HFF-Myc (cell line): ENCODE results near the gene TMEM220.

Source experiments
- DNase-seq: peaks from one replicate; pipeline ENCODE4 v3.0.0-alpha.2; 2011; ENCODE audit warnings: low read depth; ENCODE audit errors: extremely low read depth
- H3K4me3 ChIP-seq: replicated peaks from 2 replicates; pipeline ENCODE4 v1.5.1; 2011; ENCODE audit warnings: low read depth, mild to moderate bottlenecking, control low read depth, low read length
- TF ChIP-seq, protein P1 (sequence below): IDR thresholded peaks from 2 replicates; pipeline ENCODE4 v1.5.1; 2012; ENCODE audit warnings: mild to moderate bottlenecking, low read depth, low read length, control low read depth; ENCODE audit errors: missing control alignments

Gene TMEM220

DNA sequence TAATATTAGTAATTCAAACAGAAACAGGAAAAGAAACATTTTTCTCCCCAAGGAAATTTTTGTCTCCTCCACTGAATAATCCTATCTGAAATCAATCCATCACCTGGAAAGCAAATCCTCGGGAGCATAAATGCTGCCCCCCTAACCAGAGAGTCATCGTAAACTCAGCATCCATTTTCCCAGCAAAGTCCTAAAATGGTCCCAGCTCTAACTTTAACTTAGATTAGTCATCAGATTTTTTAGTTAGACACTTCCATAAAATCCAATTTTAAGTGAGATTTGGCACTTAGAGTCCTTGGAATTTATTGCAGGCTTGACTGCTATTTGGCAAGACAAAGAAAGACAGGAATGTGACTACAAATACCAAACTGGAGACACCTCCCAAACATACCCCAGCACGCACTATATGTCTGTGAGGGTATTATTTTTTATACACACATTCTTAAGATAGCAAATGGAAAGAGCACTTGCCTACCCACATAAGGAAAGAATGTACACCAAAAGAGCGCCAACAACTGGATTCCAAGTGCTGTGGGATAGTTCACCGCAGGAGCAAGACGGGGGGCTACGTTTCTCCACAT, 47.9 kb downstream of the TMEM220 start:
- TF ChIP-seq, protein P1, sequence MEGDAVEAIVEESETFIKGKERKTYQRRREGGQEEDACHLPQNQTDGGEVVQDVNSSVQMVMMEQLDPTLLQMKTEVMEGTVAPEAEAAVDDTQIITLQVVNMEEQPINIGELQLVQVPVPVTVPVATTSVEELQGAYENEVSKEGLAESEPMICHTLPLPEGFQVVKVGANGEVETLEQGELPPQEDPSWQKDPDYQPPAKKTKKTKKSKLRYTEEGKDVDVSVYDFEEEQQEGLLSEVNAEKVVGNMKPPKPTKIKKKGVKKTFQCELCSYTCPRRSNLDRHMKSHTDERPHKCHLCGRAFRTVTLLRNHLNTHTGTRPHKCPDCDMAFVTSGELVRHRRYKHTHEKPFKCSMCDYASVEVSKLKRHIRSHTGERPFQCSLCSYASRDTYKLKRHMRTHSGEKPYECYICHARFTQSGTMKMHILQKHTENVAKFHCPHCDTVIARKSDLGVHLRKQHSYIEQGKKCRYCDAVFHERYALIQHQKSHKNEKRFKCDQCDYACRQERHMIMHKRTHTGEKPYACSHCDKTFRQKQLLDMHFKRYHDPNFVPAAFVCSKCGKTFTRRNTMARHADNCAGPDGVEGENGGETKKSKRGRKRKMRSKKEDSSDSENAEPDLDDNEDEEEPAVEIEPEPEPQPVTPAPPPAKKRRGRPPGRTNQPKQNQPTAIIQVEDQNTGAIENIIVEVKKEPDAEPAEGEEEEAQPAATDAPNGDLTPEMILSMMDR = no peak
- no peak for DNase-seq
- no peak overlapping the region for H3K4me3 ChIP-seq

DNA sequence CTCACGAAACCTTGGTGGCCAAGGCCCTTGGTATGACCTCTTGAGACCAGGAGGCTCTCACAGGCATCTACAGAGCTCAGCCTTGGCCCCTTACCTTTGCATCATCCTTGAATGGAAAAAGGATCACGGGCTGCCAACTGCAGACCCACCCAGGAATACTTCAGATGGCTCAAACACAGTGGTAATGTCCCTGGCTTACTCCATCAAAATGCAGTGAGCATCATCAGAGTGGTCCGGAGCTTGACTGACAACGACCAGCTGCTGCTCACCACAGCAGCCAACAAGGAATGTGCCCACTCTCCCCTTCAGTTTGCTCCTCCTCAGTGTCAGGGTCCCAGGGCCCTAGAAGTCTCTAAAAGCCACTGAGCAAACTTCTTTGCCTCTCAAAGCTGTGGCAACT, 55.1 kb downstream of the TMEM220 start:
- TF ChIP-seq, protein P1 = no peak
- DNase-seq = no peak
- H3K4me3 ChIP-seq = no peak overlapping the region

DNA sequence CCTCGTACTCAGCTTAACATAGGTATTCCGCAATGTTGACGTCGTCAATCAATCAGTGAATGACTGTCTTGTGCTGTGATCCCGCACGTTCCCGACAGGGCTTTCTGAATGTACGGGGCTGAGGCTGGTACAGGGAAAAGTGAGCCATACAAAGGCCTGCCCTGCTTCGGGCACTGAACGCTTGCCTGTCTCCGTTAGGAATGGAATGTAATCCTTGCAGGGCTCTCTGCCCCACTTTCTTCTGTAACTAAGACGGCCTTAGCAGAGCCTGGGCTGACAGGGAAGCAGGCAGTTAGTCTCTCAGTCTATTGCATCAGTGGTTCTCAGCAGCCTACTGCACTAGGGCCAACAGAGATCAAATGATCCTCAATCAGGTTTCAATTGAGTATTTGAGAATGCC, 56.5 kb downstream of the TMEM220 start:
- TF ChIP-seq, protein P1 = no peak
- DNase-seq = no peak
- no peak overlapping the region for H3K4me3 ChIP-seq

DNA sequence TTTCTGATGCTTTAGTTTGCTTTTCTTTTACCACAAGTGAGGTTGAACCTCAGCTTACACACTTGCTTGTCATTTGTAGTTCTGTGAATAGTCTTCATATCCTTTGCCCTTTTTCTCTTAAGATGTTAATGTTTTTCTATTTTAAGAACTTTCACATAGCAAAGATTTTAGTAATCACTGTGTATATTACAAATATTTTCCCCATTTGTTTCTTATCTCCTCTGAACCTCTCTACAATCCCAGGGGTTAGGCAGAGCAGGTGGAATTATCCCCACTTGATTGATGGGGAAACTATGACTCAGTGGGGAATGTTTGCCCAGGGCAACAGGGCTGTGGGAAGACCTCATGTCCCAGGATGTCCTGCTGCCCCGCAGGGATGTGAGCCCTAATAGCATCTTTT, 61.0 kb downstream of the TMEM220 start:
- no peak overlapping the region for H3K4me3 ChIP-seq
- DNase-seq = no peak
- TF ChIP-seq, protein P1 = no peak

DNA sequence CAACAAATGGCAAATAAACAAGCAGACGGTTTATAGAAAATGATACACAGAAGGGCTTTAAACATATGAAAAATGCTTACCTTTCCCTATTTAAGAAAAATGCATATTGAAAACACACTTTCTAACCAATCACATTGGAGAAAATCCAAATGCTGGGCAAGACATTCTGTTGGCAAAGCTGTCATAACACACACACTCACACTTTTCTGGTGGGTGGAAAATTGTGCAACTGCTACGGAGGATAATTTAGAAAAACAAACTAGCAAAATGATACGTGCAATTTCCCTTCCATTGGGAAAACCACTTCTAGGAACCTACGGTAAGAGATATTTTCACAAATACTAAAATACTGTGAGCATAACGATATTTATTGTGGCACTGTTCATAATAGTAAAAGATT, 62.9 kb downstream of the TMEM220 start:
- TF ChIP-seq, protein P1 = no peak
- H3K4me3 ChIP-seq = no peak overlapping the region

DNA sequence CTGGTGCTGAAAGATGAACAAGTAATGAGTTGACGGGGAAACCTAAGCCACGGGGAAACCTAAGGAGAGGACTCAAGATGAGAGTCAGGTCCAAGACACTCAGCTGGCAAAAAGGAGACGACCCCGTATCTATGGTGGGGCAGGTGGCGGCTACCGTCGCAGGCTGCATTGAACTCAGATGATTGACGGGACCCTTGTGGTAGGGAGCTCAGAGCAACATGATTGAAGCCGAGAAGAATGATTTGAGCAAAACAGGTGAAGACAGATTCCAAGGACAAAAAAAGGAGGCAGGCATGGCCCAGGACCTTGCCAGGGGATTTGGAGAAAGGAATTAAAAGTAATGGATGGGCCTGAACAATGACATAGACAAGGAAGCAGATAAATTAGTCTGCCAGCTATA, 65.3 kb downstream of the TMEM220 start:
- TF ChIP-seq, protein P1 = no peak
- DNase-seq = no peak
- H3K4me3 ChIP-seq = no peak overlapping the region

More for the DNA sequence above, 62.9 kb downstream of the TMEM220 start:
- DNase-seq = no peak
